ENCODE data around the gene EMID1.

EMID1 gene

GRCh38 chr22:29300467-29300806 lies 94.7 kb downstream of the EMID1 start:
- no peak overlapping the region for H3K4me3 ChIP-seq (ENCODE audit: low read depth, low read length)
- TF ChIP-seq TCF7L2 (IDR thresholded peaks at IDR 0.05; ENCODE audit: borderline replicate concordance, low read depth, low read length): no peak
- TF ChIP-seq, protein P1, sequence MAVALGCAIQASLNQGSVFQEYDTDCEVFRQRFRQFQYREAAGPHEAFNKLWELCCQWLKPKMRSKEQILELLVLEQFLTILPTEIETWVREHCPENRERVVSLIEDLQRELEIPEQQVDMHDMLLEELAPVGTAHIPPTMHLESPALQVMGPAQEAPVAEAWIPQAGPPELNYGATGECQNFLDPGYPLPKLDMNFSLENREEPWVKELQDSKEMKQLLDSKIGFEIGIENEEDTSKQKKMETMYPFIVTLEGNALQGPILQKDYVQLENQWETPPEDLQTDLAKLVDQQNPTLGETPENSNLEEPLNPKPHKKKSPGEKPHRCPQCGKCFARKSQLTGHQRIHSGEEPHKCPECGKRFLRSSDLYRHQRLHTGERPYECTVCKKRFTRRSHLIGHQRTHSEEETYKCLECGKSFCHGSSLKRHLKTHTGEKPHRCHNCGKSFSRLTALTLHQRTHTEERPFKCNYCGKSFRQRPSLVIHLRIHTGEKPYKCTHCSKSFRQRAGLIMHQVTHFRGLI (tag by site-specific recombination; IDR thresholded peaks at IDR 0.05): no peak
- no peak for TF ChIP-seq OSR2 (tag by site-specific recombination; IDR thresholded peaks at IDR 0.05)
- TF ChIP-seq ZNF529 (tag by site-specific recombination; IDR thresholded peaks at IDR 0.05; ENCODE audit: insufficient replicate concordance): no peak
- TF ChIP-seq ZNF837 (tag by site-specific recombination; IDR thresholded peaks at IDR 0.05): no peak
- no peak for TF ChIP-seq ZNF132 (tag by site-specific recombination; IDR thresholded peaks at IDR 0.05; ENCODE audit: borderline replicate concordance)
- TF ChIP-seq ZNF677 (tag by site-specific recombination; IDR thresholded peaks at IDR 0.05): no peak
- TF ChIP-seq ZBTB17 (tag by site-specific recombination; IDR thresholded peaks at IDR 0.05): no peak
- TF ChIP-seq RBAK (tag by site-specific recombination; IDR thresholded peaks at IDR 0.05): no peak
- TF ChIP-seq FEZF1 (tag by site-specific recombination; IDR thresholded peaks at IDR 0.05): no peak
- no peak for TF ChIP-seq ZNF596 (tag by site-specific recombination; IDR thresholded peaks at IDR 0.05)
- TF ChIP-seq, protein P2, sequence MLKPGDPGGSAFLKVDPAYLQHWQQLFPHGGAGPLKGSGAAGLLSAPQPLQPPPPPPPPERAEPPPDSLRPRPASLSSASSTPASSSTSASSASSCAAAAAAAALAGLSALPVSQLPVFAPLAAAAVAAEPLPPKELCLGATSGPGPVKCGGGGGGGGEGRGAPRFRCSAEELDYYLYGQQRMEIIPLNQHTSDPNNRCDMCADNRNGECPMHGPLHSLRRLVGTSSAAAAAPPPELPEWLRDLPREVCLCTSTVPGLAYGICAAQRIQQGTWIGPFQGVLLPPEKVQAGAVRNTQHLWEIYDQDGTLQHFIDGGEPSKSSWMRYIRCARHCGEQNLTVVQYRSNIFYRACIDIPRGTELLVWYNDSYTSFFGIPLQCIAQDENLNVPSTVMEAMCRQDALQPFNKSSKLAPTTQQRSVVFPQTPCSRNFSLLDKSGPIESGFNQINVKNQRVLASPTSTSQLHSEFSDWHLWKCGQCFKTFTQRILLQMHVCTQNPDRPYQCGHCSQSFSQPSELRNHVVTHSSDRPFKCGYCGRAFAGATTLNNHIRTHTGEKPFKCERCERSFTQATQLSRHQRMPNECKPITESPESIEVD (tag by site-specific recombination; IDR thresholded peaks at IDR 0.05): no peak
- TF ChIP-seq ZNF777 (tag by site-specific recombination; IDR thresholded peaks at IDR 0.05; ENCODE audit: borderline replicate concordance): no peak
- TF ChIP-seq ZSCAN16 (tag by site-specific recombination; IDR thresholded peaks at IDR 0.05): no peak
- no peak for TF ChIP-seq ZNF621 (tag by site-specific recombination; IDR thresholded peaks at IDR 0.05)
- TF ChIP-seq ZNF510 (tag by site-specific recombination; IDR thresholded peaks at IDR 0.05; ENCODE audit: insufficient replicate concordance): no peak
- no peaks in the 10 kb centered on the region for H3K4me1 ChIP-seq (ENCODE audit: control insufficient read depth, insufficient read depth, low read length)
- H3K9me3 ChIP-seq (ENCODE audit: control insufficient read depth, insufficient read depth, low read depth, low read length): no peaks in the 10 kb centered on the region
- POLR2A ChIA-PET: interaction anchor here (0.9 to 1.2 kb wide), 3 partner anchors 11 to 20 kb away, joined by 3 to 4 read pairs (median 3); no protein-coding TSS in a partner anchor
- peaks cover 36 to 66% of the 10 kb centered on the region in 2 experiments for H3K36me3 ChIP-seq (ENCODE audit: control insufficient read depth in 2 of 2, insufficient read depth in 1 of 2, low read length in 2 of 2)
- no peak overlapping the region; the same call in 1 of the 2 replicates for H3K27ac ChIP-seq (ENCODE audit: extremely low read depth, low read depth, low read length)
- CTCF ChIA-PET: interaction anchor here (2.5 kb wide), 1 partner anchor 12 kb away, joined by 6 read pairs; no protein-coding TSS in a partner anchor

- no peak overlapping the region for H3K4me3 ChIP-seq (ENCODE audit: low read depth, low read length)
- 0 out of 2 replicates have a peak overlapping the region, but pooled peaks have one; percentile 13 for H3K27ac ChIP-seq (ENCODE audit: extremely low read depth, low read depth, low read length)
- no peaks in the 10 kb centered on the region for H3K9me3 ChIP-seq (ENCODE audit: control insufficient read depth, insufficient read depth, low read depth, low read length)
- peaks cover 30 to 60% of the 10 kb centered on the region in 2 experiments for H3K36me3 ChIP-seq (ENCODE audit: control insufficient read depth in 2 of 2, insufficient read depth in 1 of 2, low read length in 2 of 2)
- no peaks in the 10 kb centered on the region for H3K4me1 ChIP-seq (ENCODE audit: control insufficient read depth, insufficient read depth, low read length)
- CTCF ChIA-PET: interaction anchor here (0.7 to 2.5 kb wide), 2 partner anchors 12 to 41 kb away, joined by 4 to 6 read pairs; no protein-coding TSS in a partner anchor
- POLR2A ChIA-PET: interaction anchor here (0.5 to 1.2 kb wide), 5 partner anchors 10 to 1366 kb away, joined by 3 to 4 read pairs (median 4); no protein-coding TSS in a partner anchor
- peak; percentile 20; the same call in 1 of the 2 replicates for TF ChIP-seq MZF1 (tag by site-specific recombination; IDR thresholded peaks at IDR 0.05; ENCODE audit: borderline replicate concordance)
- TF ChIP-seq ZNF600 (tag by site-specific recombination; IDR thresholded peaks at IDR 0.05): peak; percentile 81; the same call in 1 of the 2 replicates
- TF ChIP-seq ZSCAN5A (tag by site-specific recombination; IDR thresholded peaks at IDR 0.05): 0 out of 2 replicates have a peak, but pooled peaks have one; percentile 11
- TF ChIP-seq ZNF366 (tag by site-specific recombination; conservative IDR thresholded peaks at IDR 0.05): peak; percentile 60
- TF ChIP-seq ZBTB17 (tag by site-specific recombination; IDR thresholded peaks at IDR 0.05): peak; percentile 67
- TF ChIP-seq, protein P3, sequence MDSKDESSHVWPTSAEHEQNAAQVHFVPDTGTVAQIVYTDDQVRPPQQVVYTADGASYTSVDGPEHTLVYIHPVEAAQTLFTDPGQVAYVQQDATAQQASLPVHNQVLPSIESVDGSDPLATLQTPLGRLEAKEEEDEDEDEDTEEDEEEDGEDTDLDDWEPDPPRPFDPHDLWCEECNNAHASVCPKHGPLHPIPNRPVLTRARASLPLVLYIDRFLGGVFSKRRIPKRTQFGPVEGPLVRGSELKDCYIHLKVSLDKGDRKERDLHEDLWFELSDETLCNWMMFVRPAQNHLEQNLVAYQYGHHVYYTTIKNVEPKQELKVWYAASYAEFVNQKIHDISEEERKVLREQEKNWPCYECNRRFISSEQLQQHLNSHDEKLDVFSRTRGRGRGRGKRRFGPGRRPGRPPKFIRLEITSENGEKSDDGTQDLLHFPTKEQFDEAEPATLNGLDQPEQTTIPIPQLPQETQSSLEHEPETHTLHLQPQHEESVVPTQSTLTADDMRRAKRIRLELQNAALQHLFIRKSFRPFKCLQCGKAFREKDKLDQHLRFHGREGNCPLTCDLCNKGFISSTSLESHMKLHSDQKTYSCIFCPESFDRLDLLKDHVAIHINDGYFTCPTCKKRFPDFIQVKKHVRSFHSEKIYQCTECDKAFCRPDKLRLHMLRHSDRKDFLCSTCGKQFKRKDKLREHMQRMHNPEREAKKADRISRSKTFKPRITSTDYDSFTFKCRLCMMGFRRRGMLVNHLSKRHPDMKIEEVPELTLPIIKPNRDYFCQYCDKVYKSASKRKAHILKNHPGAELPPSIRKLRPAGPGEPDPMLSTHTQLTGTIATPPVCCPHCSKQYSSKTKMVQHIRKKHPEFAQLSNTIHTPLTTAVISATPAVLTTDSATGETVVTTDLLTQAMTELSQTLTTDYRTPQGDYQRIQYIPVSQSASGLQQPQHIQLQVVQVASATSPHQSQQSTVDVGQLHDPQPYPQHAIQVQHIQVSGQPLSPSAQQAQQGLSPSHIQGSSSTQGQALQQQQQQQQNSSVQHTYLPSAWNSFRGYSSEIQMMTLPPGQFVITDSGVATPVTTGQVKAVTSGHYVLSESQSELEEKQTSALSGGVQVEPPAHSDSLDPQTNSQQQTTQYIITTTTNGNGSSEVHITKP (tag by site-specific recombination; IDR thresholded peaks at IDR 0.05): peak; percentile 10; the same call in 1 of the 2 replicates
- TF ChIP-seq WT1 (tag by site-specific recombination; IDR thresholded peaks at IDR 0.05): peak; percentile 61
- 0 out of 2 replicates have a peak, but pooled peaks have one; percentile 35 for TF ChIP-seq GLIS2 (tag by site-specific recombination; IDR thresholded peaks at IDR 0.05)
- TF ChIP-seq KLF8 (tag by site-specific recombination; IDR thresholded peaks at IDR 0.05): no peak
- TF ChIP-seq ZNF404 (tag by site-specific recombination; IDR thresholded peaks at IDR 0.05): no peak
- no peak for TF ChIP-seq ZNF433 (tag by site-specific recombination; IDR thresholded peaks at IDR 0.05; ENCODE audit: low read depth)
These were observed 95.3 kb downstream of the EMID1 start for GRCh38 chr22:29300807-29301601.
